Measurements from ENCODE around the gene HGF. TPM values are rescaled to one million over a fixed set of nuclear protein-coding genes. Genes with fewer than 3 reads are reported as not detected.
A peak's percentile ranks its signal among the peaks of the same experiment; 100 is the strongest.

Gene HGF
- total and polyA plus RNA-seq, 2 of the 8 experiments (the other 6 are each of a cell fraction or from before 2014, with no cell fraction given), result 0.05 to 0.60 TPM

GRCh38 chr7:81684033-81684432 is 85.8 kb downstream of the HGF start:
- Histone ChIP-seq H3K79me1 (ENCODE audit: low read depth, low read length) (no peaks in the 10 kb centered on the region), H3K36me3 (ENCODE audit: control insufficient read depth in 2 of 4, insufficient read depth in 4 of 4, low read length in 3 of 4) (no peaks in the 10 kb centered on the region), H3K27ac (ENCODE audit: low read depth, low read length) (no peak overlapping the region), H3K4ac (replicated peaks; ENCODE audit: insufficient read length, low read depth, low read length) (no peak overlapping the region), H2BK5ac (ENCODE audit: low read depth, low read length) (no peak overlapping the region), H3K14ac (ENCODE audit: insufficient read length) (no peak overlapping the region), H3K27me3 (replicated peaks in 1 of 4; ENCODE audit: control insufficient read depth in 3 of 4, extremely low read depth in 1 of 4, insufficient read depth in 3 of 4, low read length in 3 of 4) (no peaks in the 10 kb centered on the region), H3K23ac (ENCODE audit: insufficient read length) (no peak overlapping the region), H4K20me1 (replicated peaks in 1 of 2; ENCODE audit: control insufficient read depth in 1 of 2, insufficient read depth in 2 of 2, low read length in 2 of 2) (no peaks in the 10 kb centered on the region), H3K4me2 (ENCODE audit: insufficient read depth in 1 of 2, low read depth in 2 of 2, low read length in 2 of 2) (no peak overlapping the region), H3K23me2 (ENCODE audit: low read depth, low read length) (no peaks in the 10 kb centered on the region), H4K8ac (ENCODE audit: extremely low read depth, insufficient read depth, low read length) (no peak overlapping the region), H3K4me1 (replicated peaks in 1 of 4; ENCODE audit: control insufficient read depth in 3 of 4, insufficient read depth in 4 of 4, low read length in 3 of 4) (peaks cover 0 to 3% (median under 1%) of the 10 kb centered on the region in 4 experiments; a peak in 2 of 7 replicates), H2BK120ac (replicated peaks; ENCODE audit: low read depth, low read length) (no peak overlapping the region), H4K91ac (replicated peaks; ENCODE audit: insufficient read length, low read length) (no peak overlapping the region), H2AK5ac (ENCODE audit: low read depth, low read length) (no peak overlapping the region), H2BK20ac (ENCODE audit: low read length) (no peak overlapping the region), H2BK12ac (ENCODE audit: low read depth, low read length) (no peak overlapping the region), H3K9me3 (ENCODE audit: insufficient read depth in 2 of 2, low read depth in 1 of 2, low read length in 1 of 2) (no peaks in the 10 kb centered on the region), H2AFZ (ENCODE audit: low read length) (no peak overlapping the region), H3K18ac (ENCODE audit: extremely low read depth, low read length) (no peak overlapping the region), H3K9ac (replicated peaks in 1 of 4; ENCODE audit: extremely low read depth in 1 of 4, low read depth in 3 of 4, low read length in 3 of 4) (no peak overlapping the region), H2BK15ac (ENCODE audit: low read length) (no peak overlapping the region), H3K4me3 (ENCODE audit: extremely low read depth in 1 of 4, insufficient read depth in 2 of 4, low read depth in 3 of 4, low read length in 4 of 4) (no peak overlapping the region), H3K79me2 (ENCODE audit: control insufficient read depth in 1 of 2, insufficient read depth in 2 of 2, low read length in 2 of 2) (no peaks in the 10 kb centered on the region), H4K5ac (ENCODE audit: insufficient read length, low read depth, low read length) (no peak overlapping the region), H3K56ac (replicated peaks; ENCODE audit: insufficient read length, low read depth, low read length) (no peak overlapping the region)
- TF ChIP-seq FOSL1 (IDR thresholded peaks at IDR 0.05; ENCODE audit: insufficient read depth, low read depth, low read length) (no peak), KDM4A (IDR thresholded peaks at IDR 0.05; ENCODE audit: low read depth, low read length, severe bottlenecking) (no peak), RFX5 (IDR thresholded peaks at IDR 0.05; ENCODE audit: borderline replicate concordance, low read depth, low read length) (no peak)
- no peak for DNase-seq (ENCODE audit: low read depth in 1 of 2, low spot score in 2 of 2)
- ChIA-PET POLR2A (ENCODE audit: partially characterized antibody) (no interaction called here), CTCF (ENCODE audit: partially characterized antibody) (interaction anchor here (1.0 to 1.5 kb wide), 2 partner anchors 12 to 19 kb away, joined by 3 read pairs; no protein-coding TSS in a partner anchor)
- FAIRE-seq, result peak; percentile 45
- 90% methylated on average over 5 of the region's 5 CpGs; no CpG with 5 or more reads in 1 of the 2 experiments for WGBS, 2 experiments (ENCODE audit: extremely low coverage in 1 of 2, insufficient coverage in 1 of 2, insufficient read length in 1 of 2, insufficient replicate concordance in 2 of 2, low coverage in 1 of 2, low lambda C conversion rate in 2 of 2, missing lambda C conversion rate in 1 of 2)
